Kidney capillary endothelial cell (primary cell): ENCODE measurements around the gene SOX9.
"Not testable (repeated sequence)": the region's sequence is repeated elsewhere in the genome, so short reads cannot be mapped to it uniquely, and the experiment has no call there.

Experiments used
- DNase-seq: peaks from one replicate; pipeline ENCODE4 v3.0.0-alpha.2; 2018; ENCODE audit warnings: low spot score

Gene SOX9

DNA sequence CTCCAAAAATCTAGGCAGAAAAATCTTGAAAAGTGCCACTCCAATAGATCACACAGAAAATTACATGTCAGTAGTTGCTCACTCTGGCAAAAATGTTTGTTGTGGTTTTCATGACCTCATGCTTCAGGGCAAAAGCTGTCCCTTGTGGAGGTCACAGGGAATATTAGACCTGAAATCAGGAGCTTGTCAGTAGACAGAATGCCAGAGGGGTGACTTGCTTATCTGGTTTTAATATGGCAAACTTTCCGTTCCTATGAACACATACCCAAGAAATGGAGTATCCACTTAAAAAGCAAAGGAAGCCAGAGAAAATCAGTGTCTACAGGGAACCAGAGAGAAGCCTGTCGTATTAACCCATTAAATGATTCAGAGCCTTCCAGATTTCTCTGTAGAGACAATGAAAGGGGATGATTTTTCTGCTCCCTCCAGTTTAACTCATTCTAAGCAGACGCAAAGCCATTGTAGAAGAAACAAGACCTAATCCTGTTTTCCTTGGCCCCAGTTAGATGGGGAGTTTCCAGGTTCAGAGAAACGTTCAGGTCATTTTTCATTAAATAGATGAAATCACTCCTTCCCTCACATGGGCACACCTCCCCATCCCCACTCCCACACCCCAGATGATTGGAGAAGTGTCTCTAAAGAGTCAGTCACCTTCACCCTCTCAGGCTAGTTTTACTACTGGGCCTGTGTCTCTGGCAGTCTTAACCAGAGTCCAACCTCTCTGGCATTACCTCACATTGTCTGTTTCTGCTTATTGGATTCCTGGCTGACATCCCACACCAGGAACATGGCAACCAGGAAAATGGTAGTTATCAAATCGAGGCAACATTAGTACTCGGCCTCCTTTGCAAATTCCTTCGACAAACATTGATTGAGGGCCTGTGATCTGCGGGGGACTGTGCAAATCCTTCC, 6.0 kb downstream of the SOX9 start:
- DNase-seq, result no peak

DNA sequence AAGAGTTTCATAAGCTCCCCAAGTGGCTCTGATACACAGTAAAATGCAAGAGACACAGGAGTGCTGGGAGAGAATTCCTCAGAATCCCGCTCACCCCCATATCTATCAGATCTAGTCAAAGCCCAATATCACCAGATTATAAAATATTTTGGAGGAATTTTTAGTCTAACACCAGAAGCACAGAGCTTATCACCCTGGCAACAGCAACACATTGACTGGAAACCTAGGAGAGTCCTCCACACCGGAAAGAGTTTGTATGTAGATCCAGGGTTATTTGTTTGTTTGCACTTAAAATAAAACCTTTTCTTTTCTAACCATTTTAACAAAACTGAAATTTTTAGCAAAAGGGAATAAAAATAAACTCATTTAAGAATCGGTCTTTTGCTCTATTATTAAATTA, 7.2 kb downstream of the SOX9 start:
- DNase-seq, result no peak

DNA sequence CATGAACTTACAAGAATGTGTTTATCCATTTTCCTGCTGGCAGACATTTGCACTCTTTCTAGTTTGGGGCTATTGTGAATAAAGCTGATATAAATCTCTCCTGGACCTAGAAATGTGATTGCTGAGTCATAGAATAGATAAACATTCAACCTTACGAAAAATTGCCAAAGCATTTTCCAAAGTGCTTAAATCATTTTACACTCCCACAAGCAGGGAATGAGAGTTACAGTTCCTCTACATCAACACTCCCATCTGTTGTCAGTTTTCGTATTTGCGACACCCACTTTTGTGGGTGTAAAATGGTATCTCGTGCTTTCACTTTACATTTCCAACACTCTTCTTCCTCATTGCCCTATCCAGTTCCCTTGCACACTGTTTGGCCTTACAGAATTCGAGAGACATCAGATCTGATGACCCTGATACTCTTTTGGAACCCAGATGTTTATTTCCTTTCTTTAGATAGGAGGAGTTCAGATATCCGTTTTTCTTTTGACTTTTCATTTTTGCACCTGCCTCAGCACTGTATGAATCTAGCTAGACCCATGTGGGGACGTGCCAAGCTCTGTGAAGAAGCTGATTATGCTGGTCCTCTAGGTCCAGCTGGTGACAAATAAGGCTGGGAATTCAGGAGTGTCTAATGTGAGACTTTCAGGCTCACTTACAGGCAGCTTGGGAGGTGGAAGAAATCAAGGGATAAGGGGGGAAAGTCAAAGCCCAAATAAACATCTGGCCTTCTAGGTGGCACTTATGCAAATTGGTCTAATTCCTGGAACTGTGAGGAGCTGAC, 14.0 kb downstream of the SOX9 start:
- no peak for DNase-seq

GRCh38 chr17:72135546-72136325, 14.9 kb downstream of the SOX9 start:
- DNase-seq, result no peak

DNA sequence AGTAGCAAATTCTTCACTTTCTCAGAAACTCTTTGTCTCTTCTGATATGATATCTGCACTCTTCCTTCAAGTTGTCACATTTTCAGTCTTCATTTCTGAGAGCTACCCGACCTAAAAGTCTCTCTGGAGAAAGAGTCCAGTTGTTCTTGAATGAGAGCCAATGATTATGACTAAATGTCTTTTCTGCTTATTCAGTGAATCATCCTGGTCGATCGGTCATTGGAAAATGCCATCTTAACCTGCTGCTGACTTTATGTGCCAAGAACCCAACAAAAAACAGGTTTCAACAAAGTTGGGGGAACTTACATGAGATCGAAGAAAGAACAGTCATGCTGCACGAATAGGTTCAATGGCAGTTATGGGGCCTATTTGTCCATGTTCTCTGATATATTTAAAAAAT, 15.9 kb downstream of the SOX9 start:
- DNase-seq, result no peak

- no peak for DNase-seq
Observed at GRCh38 chr17:72137161-72137560, 16.3 kb downstream of the SOX9 start.

DNA sequence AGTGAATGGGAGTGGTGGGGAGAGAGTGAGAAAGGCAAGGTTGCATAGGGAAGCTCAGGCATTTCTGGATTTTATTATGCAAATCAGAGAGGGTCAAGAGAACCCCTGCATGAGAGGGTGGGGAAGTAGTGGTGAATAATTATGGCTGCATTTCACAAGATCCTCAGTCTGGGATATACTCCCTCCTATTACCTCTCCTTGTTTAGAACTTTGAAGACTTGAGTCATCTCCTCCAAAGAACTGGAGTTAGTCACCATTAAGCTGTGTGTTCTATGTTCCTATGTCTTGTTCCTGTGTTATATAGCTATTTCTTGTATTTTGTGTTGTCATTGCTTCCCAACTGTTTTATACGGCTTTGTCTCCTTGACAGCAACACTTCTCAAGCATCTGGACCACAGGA, 18.4 kb downstream of the SOX9 start:
- no peak for DNase-seq

DNA sequence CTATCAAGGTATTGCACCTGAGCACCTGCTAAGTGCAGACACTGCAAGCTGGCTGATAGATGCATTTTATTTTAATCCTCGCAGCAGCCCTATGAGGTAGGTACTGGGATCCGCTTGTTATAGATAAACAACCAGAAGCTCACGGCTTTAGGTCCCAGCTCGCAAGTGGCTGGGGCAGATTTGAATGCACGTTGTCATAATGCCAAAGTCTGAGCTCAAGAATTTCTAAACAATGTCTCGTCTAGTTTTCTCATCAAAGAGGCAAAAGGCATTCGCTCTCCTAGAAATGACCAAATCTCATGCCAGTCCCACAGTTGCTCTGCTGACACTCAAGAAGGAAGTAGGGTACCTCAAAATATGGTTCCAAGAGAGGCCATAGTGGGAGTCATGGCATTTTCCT, 20.5 kb downstream of the SOX9 start:
- no peak for DNase-seq

- DNase-seq, result not testable (repeated sequence)
Observed at GRCh38 chr17:72142097-72142496, 21.3 kb downstream of the SOX9 start.

GRCh38 chr17:72142614-72143013, 21.8 kb downstream of the SOX9 start:
- DNase-seq, result no peak

DNA sequence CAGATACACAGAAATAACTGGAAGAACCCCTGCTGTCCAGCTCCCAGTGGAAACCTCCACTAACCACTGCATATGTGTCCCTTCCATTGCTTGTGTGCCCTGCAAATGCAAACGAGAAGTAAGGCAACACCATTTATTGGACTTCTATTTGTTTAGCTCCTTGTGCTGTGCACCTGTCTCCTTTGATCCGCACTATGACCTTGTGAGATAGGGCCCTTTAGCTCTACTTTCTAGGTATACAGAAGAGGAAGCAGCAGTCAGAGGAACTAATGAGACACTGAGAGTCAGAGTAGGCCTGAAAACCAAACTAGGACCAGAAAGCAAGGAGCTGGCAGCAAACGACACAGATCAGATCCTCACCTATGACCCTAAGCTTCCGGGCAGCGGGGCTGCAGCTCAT, 22.4 kb downstream of the SOX9 start:
- no peak for DNase-seq

GRCh38 chr17:72144101-72144500, 23.3 kb downstream of the SOX9 start:
- DNase-seq, result no peak

GRCh38 chr17:72145562-72145961, 24.7 kb downstream of the SOX9 start:
- no peak for DNase-seq

GRCh38 chr17:72145962-72146361, 25.1 kb downstream of the SOX9 start:
- DNase-seq, result no peak

GRCh38 chr17:72146371-72146770, 25.6 kb downstream of the SOX9 start:
- no peak for DNase-seq

GRCh38 chr17:72150632-72151460, 30.0 kb downstream of the SOX9 start:
- DNase-seq, result no peak

- peak; percentile 47 for DNase-seq
Observed at GRCh38 chr17:72151565-72152386, 31.0 kb downstream of the SOX9 start.

- DNase-seq, result no peak
Observed at GRCh38 chr17:72152387-72152929, 31.6 kb downstream of the SOX9 start.

- no peak for DNase-seq
Observed at GRCh38 chr17:72158895-72159885, 38.4 kb downstream of the SOX9 start.
